SKM-1 (cell line): Measurements from ENCODE around the gene UTF1.

ENCODE experiments used
- DNase-seq: peaks from one replicate; lab custom pipeline; 2025; ENCODE audit not compliant: unreplicated experiment; lab: John Stamatoyannopoulos, UW

UTF1 gene

DNA sequence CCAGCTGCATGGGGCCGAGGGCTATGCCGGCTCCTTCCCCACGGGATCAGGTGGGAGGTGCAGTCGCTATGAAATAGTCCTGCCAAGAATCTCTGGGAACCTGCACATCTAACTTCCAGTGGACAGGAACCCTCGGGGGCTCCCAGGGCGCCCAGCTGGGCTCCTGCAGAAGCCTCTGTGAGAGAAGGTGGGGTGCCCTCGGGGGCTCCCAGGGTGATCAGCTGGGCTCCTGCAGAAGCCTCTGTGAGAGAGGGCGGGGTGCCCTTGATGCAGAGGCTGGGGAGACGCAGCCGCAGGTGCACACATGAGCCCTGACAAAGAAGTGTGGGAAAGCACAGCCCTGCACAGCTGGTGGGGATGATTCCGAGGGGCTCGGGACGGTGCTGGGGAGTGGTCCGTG, 13.6 kb downstream of the UTF1 start:
- DNase-seq = no peak

DNA sequence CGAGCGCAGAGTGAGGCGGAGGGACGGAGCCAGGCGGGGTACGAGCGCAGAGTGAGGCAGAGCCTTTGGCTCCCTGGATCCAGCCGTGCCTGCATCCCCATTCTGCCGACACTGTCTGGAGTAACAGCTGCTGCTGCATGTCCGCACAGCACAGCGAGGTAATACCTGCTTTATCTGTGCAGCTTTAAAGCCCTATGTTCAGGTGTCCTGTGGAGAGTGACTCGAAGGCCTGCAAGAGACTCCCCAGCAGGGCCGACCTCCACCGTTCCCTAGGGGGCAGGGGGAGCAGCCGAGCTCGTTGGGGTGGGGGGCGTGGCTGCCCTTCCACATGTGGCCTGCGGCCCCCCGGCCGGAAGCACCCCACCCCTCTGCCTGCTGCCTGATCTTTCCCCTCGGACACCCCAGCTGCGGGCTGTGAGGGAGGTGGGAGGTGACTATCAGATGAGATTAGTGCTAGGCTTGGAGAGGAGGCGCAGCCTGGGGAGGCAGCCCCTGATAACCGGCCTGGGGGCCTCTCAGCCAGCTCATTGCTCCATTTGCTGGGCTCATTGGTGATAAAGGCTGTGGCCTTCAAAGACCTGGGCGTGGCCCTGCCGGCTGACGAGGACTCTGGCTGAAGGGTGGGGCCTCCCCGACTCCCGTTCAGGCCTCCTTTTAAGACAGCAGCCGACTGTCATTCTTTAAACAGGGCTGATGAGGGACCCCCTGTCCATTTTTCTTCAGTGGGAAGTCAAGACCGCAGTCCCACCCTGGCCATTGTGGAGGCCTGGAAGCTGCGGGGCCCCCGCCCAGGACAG, 15.6 kb downstream of the UTF1 start:
- DNase-seq = no peak

- no peak for DNase-seq
Observed at GRCh38 chr10:133246236-133246626, 16.2 kb downstream of the UTF1 start.

DNA sequence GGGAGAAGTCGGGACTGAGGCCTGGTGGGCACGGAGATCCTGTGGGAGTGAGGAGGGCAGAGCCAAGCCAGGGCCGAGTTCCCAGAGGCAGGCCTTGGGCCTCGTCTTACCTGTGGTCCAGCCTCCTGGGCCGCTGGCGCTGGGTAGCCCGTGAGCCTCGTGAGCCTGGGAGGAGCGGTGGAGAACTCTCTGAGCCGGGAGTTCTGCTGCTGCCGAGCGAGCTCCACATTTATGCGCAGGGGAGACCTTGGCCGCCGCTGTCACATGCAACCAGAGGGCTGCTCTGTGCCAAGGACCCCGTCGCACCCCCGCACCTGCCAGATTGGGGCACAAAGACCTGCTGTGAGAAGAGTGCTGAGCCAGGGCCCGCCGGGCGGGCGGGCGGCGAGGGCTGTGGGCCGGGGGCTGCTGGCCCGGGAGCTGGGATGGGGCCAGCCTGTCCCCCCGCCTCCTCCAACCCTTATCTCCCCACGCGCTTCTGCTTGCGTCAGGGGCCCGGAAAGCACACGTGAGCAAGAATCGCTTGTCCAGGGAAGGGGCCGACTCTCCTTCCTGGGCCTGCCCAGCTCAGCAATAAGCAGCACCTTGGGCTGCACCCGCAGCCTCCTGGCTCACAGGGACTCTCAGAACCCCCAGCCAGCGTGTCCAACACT, 17.8 kb downstream of the UTF1 start:
- DNase-seq = no peak

- no peak for DNase-seq
Observed at GRCh38 chr10:133248334-133248715, 18.3 kb downstream of the UTF1 start.

DNA sequence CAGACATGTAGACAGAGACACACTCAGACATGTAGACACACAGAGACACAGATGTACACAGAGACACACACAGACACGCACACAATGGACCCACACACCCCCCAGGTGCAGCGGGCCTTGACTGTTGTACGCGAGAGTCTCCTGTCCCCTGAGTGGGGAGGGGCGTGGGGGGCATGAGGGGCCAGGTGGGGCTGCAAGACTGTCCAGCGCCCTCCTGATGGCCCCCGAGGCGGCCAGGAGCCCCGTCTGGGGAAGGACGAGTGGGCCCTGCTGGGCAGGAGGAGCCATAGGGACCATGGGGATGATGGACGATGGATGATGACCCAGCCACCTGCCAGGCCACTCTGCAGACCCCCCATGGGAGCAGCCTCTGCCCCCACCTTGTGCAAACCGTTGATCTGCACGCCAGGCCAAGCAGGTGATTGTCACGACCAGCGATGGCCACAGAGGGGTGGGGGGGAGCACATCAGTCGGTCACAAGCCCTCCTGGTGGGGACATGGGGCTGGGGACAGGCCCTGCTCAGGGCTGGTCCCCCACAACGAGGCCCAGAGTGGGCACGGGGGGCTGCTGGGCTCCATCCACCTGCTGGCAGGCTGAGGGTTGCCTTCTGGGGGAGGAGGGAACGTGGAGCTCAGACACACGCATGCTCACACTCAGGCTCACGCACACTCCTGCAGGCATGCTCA, 19.2 kb downstream of the UTF1 start:
- DNase-seq = no peak

DNA sequence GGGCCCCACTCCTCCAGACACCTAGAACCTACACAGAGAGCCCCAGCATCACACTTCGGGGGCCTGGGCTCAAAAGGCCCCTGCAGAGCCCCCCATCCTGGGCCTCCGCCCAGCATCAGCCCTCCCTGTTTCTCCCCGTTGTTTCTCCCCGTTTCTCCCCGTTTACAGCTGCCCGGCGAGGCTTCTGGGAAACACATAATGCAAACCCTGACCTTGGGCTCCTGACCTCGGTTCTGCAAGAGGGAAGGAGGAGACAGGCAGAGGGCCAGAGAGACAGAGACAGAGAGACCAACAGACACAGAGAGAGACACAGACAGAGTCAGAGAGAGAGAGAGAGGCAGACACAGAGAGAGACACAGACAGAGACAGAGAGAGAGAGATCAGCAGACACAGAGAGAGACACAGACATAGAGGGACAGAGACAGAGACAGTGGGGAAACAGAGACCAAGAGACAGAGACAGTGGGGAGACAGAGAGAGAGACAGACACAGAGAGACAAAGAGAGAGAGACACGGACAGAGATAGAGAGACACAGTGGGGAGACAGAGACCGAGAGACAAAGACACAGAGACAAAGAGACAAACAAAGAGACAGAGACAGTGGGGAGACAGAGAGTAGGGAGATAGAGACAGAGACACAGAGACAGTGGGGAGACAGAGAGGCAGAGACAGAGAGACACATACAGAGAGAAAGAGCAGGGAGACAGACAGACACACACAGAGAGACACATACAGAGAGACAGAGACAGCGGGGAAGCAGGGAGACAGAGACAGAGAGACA, 20.1 kb downstream of the UTF1 start:
- DNase-seq = no peak

DNA sequence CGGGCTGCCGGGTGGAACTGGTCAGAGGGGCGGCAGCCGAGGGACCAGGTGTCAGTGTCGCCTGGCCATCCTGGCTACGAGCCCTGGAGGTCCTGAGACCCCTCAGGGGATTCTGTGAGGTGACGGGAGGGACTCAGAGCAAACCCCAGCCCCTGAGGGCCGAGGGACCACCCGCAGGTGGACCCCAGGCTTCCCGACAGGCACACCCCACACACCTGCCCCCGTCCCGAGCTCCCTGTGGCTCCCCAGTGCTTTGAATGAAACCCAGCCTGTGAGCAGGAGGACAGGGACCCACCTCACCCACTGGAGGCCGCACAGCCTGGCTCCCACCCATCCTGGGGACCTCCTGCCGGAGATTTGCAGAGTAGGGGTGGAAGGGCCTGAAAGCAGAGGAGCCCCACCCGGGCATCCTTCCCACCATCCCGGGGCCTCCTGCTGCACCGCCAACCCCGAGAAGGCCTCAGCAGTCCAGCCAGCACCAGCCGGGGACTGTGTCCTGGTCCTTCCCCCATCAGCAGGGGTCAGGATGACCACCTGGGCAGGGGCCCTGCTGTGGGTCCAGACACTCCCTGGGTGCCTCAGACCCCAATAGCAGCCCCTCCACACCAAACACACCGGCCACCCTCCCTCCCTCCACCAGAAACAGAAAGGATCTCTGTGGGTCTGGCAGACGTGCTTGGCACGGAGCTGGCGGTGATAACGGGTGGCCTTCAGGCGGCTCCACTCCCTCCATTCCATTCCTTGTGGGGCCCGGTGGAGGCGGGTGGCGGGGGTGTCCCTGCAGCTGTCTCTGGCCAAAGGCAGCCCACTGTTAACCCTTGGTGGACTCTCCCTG, 21.6 kb downstream of the UTF1 start:
- no peak for DNase-seq

GRCh38 chr10:133252223-133252552, 22.2 kb downstream of the UTF1 start:
- DNase-seq = no peak

GRCh38 chr10:133253361-133253955, 23.4 kb downstream of the UTF1 start:
- no peak for DNase-seq

GRCh38 chr10:133254421-133255120, 24.6 kb downstream of the UTF1 start:
- no peak for DNase-seq

- no peak for DNase-seq
Observed at GRCh38 chr10:133255323-133255722, 25.3 kb downstream of the UTF1 start.

DNA sequence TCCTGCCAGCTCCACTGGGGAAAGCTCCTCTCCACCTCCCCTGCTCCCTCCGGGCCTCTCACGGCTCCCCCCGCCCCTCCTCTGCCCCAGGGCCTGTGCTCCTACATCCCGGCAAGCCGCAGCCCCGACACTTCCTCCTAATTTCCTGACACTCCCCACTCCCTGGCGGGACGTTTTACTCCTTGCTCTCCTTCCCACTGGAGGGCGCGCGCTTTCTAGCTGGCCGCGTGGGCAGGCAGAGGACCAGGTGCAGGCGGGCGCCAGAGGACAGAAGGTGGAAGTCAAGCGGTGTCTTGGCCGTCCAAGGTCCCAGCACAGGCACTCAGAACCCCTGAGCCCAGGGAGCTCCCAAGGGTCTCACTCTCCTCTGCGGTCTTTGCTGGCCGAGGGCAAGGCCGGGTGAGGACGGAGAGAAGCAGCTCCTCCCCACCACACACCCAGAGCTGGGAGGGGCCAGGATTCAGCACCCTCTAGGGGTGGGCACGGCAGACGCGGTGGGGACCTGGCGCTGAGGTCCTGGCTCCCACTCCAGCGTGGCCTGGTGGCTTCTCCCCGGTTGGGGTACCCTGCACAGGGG, 27.6 kb downstream of the UTF1 start:
- peak; percentile 37 for DNase-seq

DNA sequence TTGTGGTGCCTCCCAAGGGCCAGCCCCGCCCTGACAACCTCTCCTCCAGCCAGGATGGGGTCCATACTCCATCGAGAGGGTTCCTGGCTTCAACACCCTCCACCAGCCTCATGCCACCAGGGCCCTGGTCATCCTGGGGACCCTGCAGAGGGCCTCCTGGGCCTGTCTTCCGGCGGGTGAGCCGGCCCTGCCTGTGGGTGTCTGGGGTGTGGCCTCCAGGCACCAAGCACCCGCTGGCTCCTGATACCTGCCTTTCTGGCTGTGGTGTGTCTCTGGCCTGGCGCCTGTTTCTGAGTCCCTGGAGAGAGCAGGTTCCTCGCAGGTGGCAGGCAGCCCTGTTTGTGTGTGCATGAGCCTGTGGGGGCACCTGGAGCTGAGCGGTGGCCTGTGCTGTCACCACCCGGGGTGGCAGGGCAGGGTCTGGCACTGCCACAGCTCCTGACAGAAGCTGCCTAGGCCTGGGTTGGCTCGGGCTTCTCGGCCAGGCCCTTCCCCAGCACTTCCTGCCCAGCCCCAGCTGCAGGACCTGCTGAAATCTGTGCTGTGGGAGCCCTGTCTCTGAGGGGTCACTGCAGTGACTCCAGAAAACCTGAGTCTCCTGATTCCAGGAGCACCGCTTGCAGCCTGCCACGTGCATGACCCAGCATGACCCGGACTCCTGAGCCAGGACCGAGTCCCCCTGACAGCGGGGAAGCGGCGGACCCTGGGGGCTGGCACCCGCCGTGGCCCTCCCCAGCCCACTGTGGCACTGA, 28.2 kb downstream of the UTF1 start:
- DNase-seq = no peak

- DNase-seq = peak; percentile 91
Observed at GRCh38 chr10:133258818-133259601, 29.0 kb downstream of the UTF1 start.

DNA sequence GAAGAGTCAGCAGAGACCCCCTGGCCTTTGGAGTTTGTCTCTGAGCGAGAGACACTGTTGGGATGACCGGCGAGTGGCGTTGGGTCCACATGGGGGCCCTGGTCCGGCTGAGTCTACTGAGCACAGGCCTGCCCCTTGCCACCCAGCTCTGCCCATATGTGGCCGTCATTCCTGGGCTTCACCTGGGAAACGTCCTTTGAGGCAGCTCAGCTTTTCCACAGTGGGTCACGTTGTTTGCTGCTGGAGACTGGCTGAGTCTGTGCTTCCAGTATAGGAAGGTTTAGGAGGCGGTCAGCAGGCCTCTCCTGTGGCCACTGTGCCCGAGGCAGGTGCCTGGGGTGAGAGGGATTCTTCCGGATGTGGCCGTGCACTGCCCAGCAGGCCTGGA, 29.6 kb downstream of the UTF1 start:
- DNase-seq = no peak

DNA sequence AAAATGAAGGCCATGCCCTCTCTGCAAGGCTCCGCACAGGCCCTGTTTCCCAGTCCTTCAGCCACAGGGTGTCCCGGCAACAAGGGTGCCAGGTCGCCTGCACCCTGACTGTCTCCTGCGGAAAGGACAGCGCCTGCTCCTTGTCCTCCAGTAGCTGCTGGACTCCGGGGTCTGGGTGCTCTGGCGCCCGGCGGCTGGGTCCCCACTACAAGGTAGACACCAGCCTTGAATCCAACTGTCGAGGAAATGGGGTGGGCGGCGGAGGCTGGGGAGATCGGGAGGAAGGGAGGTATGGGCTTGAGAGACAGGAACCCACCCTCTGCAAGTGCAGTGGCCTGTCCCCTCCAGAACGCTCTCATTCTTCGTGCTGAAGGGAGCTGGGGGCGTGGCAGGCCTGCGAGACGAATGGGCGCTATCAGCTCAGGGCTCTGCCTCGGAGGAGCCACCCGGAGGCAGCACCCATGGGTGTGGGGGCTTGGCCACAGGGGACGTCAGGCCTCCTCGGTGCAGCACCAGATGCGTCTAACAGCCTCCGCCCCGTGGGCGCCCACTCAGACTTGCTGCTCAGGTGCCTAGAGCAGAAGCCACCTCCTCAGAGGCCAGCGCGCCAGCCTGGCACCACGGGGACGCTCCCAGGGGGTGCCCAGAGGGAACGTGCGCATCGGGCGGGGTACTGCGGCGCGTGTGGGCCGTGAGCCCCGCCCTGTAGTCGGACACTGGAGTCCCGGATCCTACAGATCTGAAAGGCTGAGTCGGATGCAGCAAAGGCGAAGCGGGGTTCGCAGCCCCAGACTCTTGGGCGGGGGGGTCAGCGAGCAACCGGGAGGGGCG, 31.1 kb downstream of the UTF1 start:
- no peak for DNase-seq
